Skeletal muscle cell (primary cell): ENCODE measurements around the gene LAMC1.

ENCODE experiments used
- DNase-seq: peaks from one replicate; pipeline ENCODE4 v3.0.0-alpha.2; 2010; ENCODE audit warnings: low read depth
- H3K4me3 ChIP-seq: 2 replicates; pipeline ENCODE4 v1.5.1; 2011; ENCODE audit warnings: low read depth, mild to moderate bottlenecking, control low read depth, low read length, moderate library complexity

The LAMC1 gene

DNA sequence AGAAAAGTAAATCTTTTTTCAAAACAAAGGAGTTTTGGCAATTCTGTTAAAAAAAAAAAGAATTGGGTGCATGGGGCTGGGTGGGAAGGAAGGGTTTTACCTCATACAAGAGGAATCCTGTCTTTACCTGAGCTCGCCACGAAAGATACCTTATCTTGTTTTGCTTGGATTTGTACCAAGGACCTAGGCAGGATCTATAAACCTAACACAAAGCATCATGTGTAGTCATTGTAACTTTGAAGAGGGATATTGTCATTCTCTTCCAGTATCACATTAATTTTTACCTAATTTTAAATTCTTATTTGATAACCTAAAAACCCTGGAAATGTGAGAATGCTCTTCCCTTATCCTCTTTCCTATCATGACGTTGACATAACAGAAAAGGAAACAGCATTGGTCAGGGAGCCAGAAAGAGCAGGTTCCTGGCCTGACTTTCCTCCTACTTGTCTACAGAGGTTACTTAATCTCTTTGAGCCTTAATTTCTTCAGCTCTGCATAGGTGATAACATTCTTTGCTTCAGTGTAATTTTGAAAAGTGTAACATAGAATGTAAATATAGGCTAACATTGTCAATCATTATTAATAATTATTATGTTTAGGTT, 4.0 kb upstream of the LAMC1 start:
- no peak for DNase-seq
- H3K4me3 ChIP-seq = no peak overlapping the region

DNA sequence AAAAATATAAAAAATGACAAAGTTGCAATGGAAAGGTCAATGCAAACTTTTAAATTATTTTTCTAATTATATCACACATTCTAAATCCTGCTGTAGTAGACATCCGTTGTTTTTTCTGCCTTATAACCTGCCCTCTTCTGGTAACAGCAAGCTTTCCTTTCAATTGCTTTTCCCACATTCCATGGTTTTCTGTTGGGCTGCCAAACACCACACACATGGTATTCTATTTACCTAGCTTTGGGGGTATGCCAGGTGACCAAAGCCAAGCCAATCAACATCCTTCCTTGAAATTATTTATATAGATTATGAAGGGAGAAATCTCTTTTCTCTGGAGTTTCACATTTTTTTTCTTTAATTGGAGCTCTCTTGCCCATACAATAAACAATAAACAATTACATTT, 3.4 kb upstream of the LAMC1 start:
- DNase-seq = no peak
- H3K4me3 ChIP-seq = no peak overlapping the region

DNA sequence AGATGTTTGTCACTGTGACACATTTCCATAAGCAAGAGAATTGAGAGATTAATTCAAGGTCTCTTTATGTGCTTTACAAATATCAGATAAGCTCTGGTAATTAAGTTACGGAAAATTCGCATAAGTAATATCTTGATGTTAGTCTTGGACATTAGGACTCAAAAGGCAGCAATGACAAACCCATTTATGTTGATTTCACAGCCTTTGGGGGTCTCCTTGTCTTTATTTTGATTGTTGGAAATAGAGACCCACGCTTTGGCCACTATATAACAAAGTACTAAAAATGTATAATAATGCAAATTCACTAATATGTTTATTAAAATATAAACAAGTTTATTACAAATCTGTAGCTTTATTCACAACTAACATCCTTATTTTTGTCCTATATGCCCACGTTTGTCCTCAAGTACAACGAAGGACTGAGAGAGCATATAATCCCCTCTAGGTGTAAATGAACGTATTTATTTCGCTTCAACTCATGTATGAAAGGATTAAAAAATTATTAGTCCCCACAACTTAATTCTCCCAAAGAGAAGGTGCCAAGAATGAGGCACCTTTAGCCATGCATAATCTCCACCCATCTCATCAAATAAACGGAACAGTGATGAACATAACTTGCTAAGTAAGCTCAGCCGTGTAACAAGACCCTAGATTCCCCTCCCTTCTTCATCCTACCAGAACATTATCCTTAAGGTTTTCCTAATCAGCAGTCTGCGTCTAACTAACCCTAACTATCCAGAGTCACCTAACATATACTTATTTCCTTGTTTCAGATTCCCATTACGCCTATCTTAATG, 1.6 kb upstream of the LAMC1 start:
- no peak for DNase-seq
- peak overlapping the region; percentile 77 for H3K4me3 ChIP-seq

- peak overlapping the region; percentile 77 for H3K4me3 ChIP-seq
- peak; percentile 96 for DNase-seq
These were observed 746 bp upstream of the LAMC1 start for GRCh38 chr1:183022202-183023145.

DNA sequence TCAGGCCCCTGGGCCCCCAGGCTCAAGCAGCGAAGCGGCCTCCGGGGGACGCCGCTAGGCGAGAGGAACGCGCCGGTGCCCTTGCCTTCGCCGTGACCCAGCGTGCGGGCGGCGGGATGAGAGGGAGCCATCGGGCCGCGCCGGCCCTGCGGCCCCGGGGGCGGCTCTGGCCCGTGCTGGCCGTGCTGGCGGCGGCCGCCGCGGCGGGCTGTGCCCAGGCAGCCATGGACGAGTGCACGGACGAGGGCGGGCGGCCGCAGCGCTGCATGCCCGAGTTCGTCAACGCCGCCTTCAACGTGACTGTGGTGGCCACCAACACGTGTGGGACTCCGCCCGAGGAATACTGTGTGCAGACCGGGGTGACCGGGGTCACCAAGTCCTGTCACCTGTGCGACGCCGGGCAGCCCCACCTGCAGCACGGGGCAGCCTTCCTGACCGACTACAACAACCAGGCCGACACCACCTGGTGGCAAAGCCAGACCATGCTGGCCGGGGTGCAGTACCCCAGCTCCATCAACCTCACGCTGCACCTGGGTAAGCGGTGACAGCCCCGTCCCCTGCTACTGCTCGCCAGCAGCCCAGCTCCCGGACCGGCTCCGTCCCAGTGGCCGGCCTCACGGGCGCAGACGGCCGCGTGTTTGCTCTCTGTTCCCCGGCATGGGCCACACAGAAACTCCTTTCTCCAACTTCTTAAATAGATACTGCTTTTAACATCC, 539 bp downstream of the LAMC1 start:
- DNase-seq = no peak
- H3K4me3 ChIP-seq = peak overlapping the region; percentile 77

DNA sequence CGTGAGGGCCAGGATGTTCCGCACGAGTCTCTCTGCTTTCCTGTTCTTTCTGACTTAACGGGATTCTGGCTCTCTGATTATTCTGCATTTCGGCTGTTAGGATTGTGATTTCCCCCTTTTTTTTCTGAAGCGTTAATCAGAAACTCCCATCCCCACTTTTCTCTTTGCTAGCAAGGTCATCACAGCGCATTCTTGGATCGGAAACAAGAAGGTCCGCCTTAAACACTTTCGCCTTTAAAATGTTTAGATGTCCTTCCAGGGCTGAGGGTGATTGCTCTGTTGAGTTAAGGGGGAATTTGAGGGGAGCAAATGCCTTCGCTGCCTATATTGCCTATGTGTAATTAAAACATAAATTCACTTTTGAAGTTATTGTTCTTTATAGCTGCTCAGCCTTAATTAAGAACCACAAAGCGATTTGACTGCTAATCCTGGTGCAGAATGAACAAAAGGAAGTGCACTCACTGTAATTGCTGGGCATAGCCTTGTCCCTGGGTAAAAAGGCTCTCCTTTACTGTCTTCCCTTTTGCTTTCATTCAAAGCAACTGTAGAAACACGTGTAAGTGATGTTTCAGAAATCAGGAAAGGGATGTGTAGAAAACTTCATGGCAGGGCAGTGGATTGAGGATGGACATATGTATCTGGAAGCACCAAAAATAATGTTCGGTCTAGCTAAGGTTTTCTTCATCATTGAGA, 1.2 kb downstream of the LAMC1 start:
- peak overlapping the region; percentile 77 for H3K4me3 ChIP-seq
- no peak for DNase-seq

DNA sequence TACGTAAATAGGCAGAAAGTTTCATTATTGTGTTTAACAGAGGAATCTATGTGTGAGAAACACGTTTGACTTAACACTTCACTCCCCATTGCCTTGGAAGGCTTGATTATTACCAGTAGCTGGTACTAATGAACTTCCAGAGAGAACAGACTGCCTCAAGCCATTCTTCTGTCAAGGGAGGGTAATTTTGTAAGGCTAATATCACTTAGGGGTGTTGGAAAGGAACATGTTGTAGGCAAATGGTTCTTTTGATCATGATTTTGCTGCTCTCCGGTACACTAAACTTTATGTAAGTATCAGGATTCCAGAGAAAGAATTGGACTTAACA, 1.8 kb downstream of the LAMC1 start:
- peak overlapping the region; percentile 77 for H3K4me3 ChIP-seq
- DNase-seq = no peak

DNA sequence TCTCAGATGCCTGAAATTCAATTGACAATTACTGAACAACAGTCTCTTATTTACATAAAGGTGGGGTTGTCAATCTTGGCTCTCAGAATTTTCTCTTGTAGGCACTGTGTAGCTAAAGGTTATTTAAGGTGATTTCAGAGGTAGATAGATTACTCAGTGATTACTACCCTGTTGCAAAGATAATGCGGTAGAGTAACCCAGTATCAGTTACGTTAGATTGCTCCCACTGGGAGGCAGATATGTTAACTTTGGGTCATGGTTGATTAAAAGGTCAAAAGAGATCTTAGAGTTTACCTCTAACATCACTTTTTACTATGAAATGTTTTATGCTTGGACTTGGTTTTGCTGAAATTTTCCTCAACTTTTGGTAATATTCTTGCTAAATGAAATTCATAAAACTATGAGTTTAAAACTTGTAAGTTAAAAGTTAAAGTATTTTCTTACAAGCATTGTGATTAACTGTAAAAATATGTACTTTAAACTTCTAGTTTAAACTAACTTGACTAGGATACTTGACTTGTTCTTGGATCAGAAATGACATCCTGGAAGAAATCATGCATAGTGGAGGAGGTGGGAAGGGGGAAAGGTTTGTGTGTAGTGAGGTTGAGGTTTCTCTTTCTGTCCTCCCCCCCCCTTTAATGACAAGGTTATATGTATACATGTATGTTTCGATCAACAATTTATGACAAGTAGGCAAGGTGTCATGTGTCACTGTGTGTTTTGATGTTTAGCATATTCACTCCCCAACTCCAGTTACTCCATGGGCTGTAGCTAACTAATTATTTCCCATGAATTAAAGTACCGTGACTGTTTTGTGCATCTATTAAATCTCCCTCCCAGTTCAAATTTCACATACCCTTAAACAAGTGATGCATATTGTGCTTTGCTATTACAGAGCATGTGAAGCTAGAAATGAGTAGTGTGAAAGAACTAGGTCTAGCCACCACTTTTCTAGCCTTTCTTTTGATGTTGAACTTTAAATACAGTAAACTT, 2.9 kb downstream of the LAMC1 start:
- peak overlapping the region; percentile 77 for H3K4me3 ChIP-seq
- no peak for DNase-seq

- DNase-seq = no peak
- peak overlapping the region; percentile 77 for H3K4me3 ChIP-seq
These were observed 3.8 kb downstream of the LAMC1 start for GRCh38 chr1:183027031-183027430.

DNA sequence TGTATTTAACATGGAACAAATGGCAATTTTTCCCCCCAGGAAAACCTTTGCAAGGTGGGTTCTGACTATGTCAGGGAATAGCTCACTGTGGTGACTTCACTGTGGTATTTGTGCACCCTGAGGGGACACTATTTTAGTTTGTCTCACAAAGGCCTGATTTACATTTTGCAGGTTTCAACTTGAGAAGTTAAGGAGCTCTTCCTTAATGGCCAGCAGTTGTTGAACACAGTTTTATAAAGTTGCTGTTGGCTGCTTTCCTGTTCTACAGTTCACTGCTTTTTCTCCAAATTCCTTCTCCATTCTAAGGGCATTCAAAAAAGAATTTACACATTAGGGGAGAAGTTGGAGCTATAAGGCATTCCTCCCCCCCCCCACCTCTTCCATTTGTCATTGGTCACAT, 4.6 kb downstream of the LAMC1 start:
- H3K4me3 ChIP-seq = peak overlapping the region; percentile 77
- DNase-seq = no peak

DNA sequence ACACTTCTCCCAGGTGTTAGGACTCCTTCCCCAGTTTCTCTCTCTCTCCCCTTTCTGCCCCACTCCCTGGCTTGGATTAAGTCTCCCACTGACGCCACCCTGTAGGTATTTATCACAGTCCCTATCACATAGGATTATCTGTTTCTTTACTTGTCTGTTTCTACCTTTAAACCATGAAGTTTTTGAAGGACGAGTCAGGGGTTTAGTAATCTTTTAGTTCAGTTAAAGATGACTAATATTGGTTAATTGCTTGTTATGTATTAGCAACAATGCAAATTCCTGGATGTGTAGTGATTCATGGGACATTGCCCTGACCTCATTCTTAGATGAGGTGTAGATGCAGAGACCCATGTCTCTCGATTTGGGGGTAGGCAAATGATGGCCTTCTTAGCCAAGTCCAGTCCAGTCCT, 6.4 kb downstream of the LAMC1 start:
- DNase-seq = no peak
- no peak overlapping the region for H3K4me3 ChIP-seq

DNA sequence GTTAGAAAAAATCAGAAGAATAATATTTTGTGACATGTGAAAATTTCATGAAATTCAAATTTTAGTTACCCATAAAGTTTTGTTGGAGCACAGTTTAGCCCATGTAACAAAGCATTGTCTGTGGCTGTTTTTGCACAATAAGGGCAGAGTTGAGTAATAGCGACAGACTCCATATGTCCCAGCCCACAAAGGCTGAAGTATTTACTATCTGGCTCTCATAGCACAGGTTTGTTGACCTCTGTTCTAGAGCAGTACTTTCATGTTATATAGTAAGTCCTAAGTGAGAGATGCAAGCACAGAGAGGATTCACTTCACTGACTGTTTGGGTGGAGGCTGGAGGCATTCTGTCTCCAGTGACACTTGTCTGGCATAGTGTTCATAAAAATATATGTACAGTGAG, 6.8 kb downstream of the LAMC1 start:
- DNase-seq = peak; percentile 51

GRCh38 chr1:183032122-183032921, 9.1 kb downstream of the LAMC1 start:
- DNase-seq = no peak
- H3K4me3 ChIP-seq = no peak overlapping the region

More for the DNA sequence above, 6.8 kb downstream of the LAMC1 start:
- no peak overlapping the region for H3K4me3 ChIP-seq

DNA sequence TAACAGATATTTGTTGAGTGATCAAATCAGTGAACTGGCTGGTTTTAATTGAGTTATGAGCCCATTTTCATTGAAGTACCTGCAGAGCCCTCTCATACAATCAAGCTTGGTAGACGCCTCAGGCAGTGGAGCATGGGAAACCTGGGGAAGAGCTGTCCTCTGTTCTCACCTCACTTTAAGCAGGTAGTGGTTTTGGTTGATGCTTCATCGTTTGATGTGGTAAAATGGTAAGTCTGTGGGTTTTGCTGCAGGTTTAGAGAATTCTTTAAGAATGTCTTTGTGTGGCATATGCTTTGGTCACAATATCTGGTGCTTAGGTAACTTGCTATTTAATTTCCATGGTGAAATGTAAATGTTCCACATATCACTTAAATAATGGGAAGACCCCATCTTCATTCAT, 10.0 kb downstream of the LAMC1 start:
- no peak for DNase-seq
- no peak overlapping the region for H3K4me3 ChIP-seq

DNA sequence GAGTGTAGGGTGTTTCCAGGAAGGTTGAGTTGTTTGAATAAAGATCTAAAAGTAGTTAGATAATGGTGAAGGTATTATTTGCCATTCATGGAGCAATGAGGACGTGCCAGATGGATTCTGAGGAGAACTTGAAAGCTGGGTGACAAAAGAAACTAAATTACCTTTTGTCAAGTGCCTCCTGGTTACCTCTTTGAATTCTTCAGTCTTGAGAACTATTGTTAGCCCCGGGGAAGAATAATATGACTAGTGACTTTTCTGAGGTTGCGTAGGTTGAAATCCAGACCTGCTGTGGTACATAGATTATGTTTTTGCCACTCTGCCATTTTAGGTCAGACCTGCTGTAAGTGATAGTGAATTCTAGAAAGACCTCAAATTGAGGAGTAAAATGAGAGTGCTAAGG, 11.5 kb downstream of the LAMC1 start:
- no peak overlapping the region for H3K4me3 ChIP-seq
- no peak for DNase-seq

DNA sequence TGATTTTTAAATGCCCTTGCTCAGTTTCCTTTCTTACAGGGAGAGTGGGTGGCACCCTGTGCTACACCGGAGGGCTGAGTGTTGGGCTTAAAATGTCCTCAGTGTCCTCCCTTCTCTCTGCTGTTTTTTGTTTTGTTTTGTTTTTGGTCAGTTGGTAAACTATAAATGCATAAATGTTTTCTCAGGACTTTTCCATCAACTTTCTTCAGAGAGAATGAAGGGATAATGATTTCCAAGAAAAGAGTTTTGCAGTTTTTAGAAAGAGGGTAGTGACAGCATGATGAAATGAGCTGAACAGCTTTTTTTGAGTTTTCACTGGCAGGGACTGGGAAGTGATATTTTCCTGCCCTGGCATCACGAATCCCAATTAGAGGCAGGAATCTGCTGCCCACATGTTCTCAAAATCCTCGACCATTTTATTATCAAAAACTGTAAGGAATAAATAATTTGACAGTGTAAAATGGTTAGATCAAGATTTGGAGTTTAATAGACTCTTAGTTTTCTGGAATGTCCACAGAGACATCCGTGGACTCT, 15.2 kb downstream of the LAMC1 start:
- DNase-seq = no peak
- H3K4me3 ChIP-seq = no peak overlapping the region

DNA sequence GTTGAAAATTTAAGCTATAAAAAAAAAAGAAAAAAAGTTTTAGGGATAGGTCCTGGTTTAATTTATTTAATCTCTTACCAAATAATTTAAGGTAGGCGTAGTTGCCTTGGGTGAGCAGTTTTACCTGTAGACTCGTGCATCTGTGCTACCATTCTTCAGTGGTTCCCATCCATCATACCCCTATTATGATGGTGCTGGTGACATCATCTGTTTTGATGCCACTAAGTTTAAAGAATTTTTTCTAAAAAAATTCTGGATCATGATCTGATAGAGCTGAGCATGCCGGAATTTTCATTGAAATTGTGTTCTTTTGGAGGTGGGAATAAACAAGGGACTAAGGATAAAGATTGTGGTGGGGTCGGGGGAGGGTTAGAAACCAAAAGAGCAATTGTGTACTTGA, 15.7 kb downstream of the LAMC1 start:
- H3K4me3 ChIP-seq = no peak overlapping the region
- DNase-seq = no peak
